ENCODE data around the gene CDH23. TPM values are rescaled to one million over a fixed set of nuclear protein-coding genes. Genes with fewer than 3 reads are reported as not detected.

Gene CDH23
- total and polyA plus RNA-seq, 10 donors = 2.0 to 19.9 (median 11.0) TPM

DNA sequence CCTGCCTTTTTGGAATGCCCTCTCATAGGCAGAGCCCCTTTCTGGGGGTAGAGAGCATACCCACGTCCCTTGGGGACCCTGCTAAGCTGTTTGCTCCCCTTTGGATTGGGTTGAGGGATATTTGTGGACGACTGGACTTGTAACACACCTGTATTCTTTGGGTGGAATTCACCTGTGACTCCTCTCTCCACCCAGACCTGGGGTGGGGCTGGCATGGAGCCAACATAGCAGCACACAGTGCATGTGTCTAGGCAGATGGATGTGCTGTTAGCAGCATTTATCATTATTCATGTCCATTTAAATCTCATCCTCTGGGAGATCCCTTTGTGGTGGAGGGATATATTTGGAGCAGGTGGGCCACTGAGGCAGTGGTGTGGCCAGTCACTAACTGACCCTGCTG lies 51.0 kb downstream of the CDH23 start:
- Histone ChIP-seq H3K27ac (no peak overlapping the region), H3K9me3 (no peaks in the 10 kb centered on the region), H3K27me3 (replicated peaks in 1 of 7) (no peaks in the 10 kb centered on the region), H3K36me3 (no peaks in the 10 kb centered on the region), H3K4me1 (no peaks in the 10 kb centered on the region), H3K4me3 (no peak overlapping the region)
- intact Hi-C loops (cut with DNase I; ENCODE audit: low total_unique reads) = no loop called here
- 66 to 85% (median 81%) methylated on average over 2 of the region's 2 CpGs for WGBS, 5 donors
- DNase-seq = no peak
- TF ChIP-seq, protein P1, sequence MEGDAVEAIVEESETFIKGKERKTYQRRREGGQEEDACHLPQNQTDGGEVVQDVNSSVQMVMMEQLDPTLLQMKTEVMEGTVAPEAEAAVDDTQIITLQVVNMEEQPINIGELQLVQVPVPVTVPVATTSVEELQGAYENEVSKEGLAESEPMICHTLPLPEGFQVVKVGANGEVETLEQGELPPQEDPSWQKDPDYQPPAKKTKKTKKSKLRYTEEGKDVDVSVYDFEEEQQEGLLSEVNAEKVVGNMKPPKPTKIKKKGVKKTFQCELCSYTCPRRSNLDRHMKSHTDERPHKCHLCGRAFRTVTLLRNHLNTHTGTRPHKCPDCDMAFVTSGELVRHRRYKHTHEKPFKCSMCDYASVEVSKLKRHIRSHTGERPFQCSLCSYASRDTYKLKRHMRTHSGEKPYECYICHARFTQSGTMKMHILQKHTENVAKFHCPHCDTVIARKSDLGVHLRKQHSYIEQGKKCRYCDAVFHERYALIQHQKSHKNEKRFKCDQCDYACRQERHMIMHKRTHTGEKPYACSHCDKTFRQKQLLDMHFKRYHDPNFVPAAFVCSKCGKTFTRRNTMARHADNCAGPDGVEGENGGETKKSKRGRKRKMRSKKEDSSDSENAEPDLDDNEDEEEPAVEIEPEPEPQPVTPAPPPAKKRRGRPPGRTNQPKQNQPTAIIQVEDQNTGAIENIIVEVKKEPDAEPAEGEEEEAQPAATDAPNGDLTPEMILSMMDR (IDR thresholded peaks at IDR 0.05 in 8 of 11, conservative IDR thresholded peaks at IDR 0.05 in 3 of 11) = no peak
- no peak for TF ChIP-seq POLR2A (IDR thresholded peaks at IDR 0.05)
- TF ChIP-seq POLR2AphosphoS5 (IDR thresholded peaks at IDR 0.05) = no peak

DNA sequence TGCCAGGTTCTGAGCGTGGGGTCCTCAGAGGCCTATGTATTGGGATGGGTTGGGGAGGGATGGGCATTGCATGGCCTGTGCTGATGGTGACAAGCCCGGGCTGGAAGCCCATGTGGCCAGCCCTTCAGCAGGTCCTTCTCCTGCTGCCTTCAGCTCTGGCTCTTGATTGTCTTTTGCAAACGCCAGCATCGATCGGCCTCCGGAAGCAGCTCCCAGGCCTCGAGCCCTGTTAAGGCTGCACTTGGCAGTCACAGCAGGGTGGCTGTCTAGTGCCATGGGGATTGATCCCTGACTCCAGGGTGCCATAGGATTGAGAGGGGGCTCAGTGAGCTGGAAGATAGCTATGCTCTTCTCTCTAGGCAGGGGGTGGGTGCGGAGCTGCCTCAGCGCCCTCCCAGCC lies 51.4 kb downstream of the CDH23 start:
- TF ChIP-seq POLR2AphosphoS5 (IDR thresholded peaks at IDR 0.05) = no peak
- no peak for TF ChIP-seq POLR2A (IDR thresholded peaks at IDR 0.05)
- TF ChIP-seq, protein P1 (IDR thresholded peaks at IDR 0.05 in 8 of 11, conservative IDR thresholded peaks at IDR 0.05 in 3 of 11) = no peak
- intact Hi-C loops (cut with DNase I; ENCODE audit: low total_unique reads) = no loop called here
- no peak overlapping the region for H3K4me3 ChIP-seq
- H3K4me1 ChIP-seq = no peaks in the 10 kb centered on the region
- no peak for DNase-seq
- H3K36me3 ChIP-seq = no peaks in the 10 kb centered on the region
- no peak overlapping the region for H3K27ac ChIP-seq
- 80 to 93% (median 88%) methylated on average over 5 to 9 of the region's 9 CpGs for WGBS, 5 donors
- H3K27me3 ChIP-seq (replicated peaks in 1 of 7) = no peaks in the 10 kb centered on the region
- H3K9me3 ChIP-seq = no peaks in the 10 kb centered on the region

DNA sequence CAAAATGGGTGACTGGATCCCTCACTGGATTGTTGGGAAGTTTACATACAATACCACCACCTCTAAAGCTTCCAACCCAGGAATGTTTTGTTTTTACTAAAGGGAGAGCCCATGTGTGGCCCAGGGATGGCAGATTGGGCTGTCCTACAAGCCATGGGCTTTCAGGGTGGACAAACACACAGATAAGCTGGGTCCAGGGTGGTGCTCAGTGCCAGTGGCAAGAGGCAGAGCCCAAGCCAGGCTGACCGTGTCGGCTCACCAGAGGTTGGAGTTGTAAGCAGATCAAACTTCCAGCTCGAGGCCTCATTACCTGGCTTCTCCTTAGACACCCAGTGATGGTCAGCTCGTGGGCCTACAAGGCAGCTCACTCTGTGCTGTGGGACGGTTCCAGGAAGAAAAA lies 52.3 kb downstream of the CDH23 start:
- Histone ChIP-seq H3K36me3 (no peaks in the 10 kb centered on the region), H3K9me3 (no peaks in the 10 kb centered on the region), H3K27me3 (replicated peaks in 1 of 7) (no peaks in the 10 kb centered on the region), H3K4me1 (no peaks in the 10 kb centered on the region), H3K4me3 (no peak overlapping the region), H3K27ac (no peak overlapping the region)
- 77 to 92% (median 87%) methylated on average over 4 to 5 of the region's 5 CpGs for WGBS, 5 donors
- no peak for DNase-seq
- TF ChIP-seq, protein P1 (IDR thresholded peaks at IDR 0.05 in 8 of 11, conservative IDR thresholded peaks at IDR 0.05 in 3 of 11) = no peak
- TF ChIP-seq POLR2A (IDR thresholded peaks at IDR 0.05) (no peak), POLR2AphosphoS5 (IDR thresholded peaks at IDR 0.05) (no peak)
- intact Hi-C loops (cut with DNase I; ENCODE audit: low total_unique reads) = no loop called here

DNA sequence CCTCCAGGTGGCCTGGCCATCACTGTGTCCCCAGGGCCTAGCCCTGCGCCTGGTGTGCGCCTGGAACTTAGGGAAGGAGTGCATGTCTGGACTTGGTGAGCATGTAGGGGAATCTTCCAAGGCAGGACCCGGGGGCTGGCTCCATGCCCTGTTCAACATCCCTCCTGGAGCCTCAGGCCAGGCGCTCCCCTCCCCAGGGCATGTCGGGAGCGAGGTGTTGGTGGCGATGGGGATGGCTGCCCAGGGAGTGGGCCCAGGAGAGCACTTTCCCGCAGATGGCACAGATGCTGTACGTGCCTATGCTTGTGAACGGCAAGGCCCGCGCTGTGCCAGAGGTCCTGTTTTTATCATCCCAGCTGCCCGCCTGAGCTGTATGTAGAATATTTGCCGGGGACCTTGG lies 55.0 kb downstream of the CDH23 start:
- TF ChIP-seq POLR2A (IDR thresholded peaks at IDR 0.05) (no peak), POLR2AphosphoS5 (IDR thresholded peaks at IDR 0.05) (no peak)
- TF ChIP-seq, protein P1 (IDR thresholded peaks at IDR 0.05 in 8 of 11, conservative IDR thresholded peaks at IDR 0.05 in 3 of 11) = no peak
- H3K9me3 ChIP-seq = no peaks in the 10 kb centered on the region
- H3K27me3 ChIP-seq (replicated peaks in 1 of 7) = no peaks in the 10 kb centered on the region
- no peaks in the 10 kb centered on the region for H3K36me3 ChIP-seq
- 94 to 100% (median 95%) methylated on average over 10 to 14 of the region's 14 CpGs for WGBS, 5 donors
- no peaks in the 10 kb centered on the region for H3K4me1 ChIP-seq
- intact Hi-C loops (cut with DNase I; ENCODE audit: low total_unique reads) = no loop called here
- no peak for DNase-seq
- H3K4me3 ChIP-seq = no peak overlapping the region
- H3K27ac ChIP-seq = no peak overlapping the region
